ENCODE results near the gene DACH1.

GRCh38 chr13:71863254-71863865, 3.6 kb downstream of the DACH1 start:
- TF ChIP-seq CTCF (IDR thresholded peaks at IDR 0.05; ENCODE audit: insufficient read depth, low read depth, low read length): no peak
- no peak for TF ChIP-seq EZH2 (IDR thresholded peaks at IDR 0.05; ENCODE audit: insufficient read depth, low read length)
